Measurements from ENCODE around the gene TASOR2. TPM values are rescaled to one million over a fixed set of nuclear protein-coding genes. Genes with fewer than 3 reads are reported as not detected.

Gene TASOR2
- total RNA-seq, 1 donor from 2014 or later: 57.2 TPM

- H3K27me3 Mint-ChIP-seq (ENCODE audit: unreplicated experiment): peaks cover 5% of the 10 kb centered on the region
- H3K9me3 Mint-ChIP-seq (ENCODE audit: unreplicated experiment): no peaks in the 10 kb centered on the region
- H3K4me3 Mint-ChIP-seq (ENCODE audit: unreplicated experiment): peak within 1 kb of the TSS; percentile 96
- peaks cover 7% of the 10 kb centered on the region for H3K4me1 Mint-ChIP-seq (ENCODE audit: low read depth, unreplicated experiment)
- peak; percentile 69 for DNase-seq
- H3K27ac Mint-ChIP-seq (ENCODE audit: unreplicated experiment): peak within 1 kb of the TSS; percentile 31
- no peaks in the 10 kb centered on the region for H3K36me3 Mint-ChIP-seq (ENCODE audit: unreplicated experiment)
- TF ChIP-seq CTCF (IDR thresholded peaks at IDR 0.05; ENCODE audit: partially characterized antibody, unreplicated experiment): no peak
Measured at GRCh38 chr10:5666008-5666840, 18.4 kb upstream of the TASOR2 start, which contains the start of gene ASB13. TSS of gene ASB13 (minus strand) at chr10:5666595. CDS start at chr10:5666551, 44 bp downstream.

- Mint-ChIP-seq H3K36me3 (ENCODE audit: unreplicated experiment) (no peaks in the 10 kb centered on the region), H3K4me1 (ENCODE audit: low read depth, unreplicated experiment) (peaks cover 7% of the 10 kb centered on the region), H3K4me3 (ENCODE audit: unreplicated experiment) (peak overlapping the region; percentile 96), H3K27me3 (ENCODE audit: unreplicated experiment) (peaks cover 5% of the 10 kb centered on the region), H3K27ac (ENCODE audit: unreplicated experiment) (peak overlapping the region; percentile 31), H3K9me3 (ENCODE audit: unreplicated experiment) (no peaks in the 10 kb centered on the region)
- no peak for TF ChIP-seq CTCF (IDR thresholded peaks at IDR 0.05; ENCODE audit: partially characterized antibody, unreplicated experiment)
- DNase-seq: no peak
Measured at GRCh38 chr10:5666841-5667630, 17.6 kb upstream of the TASOR2 start.

- Mint-ChIP-seq H3K4me3 (ENCODE audit: unreplicated experiment) (no peak overlapping the region), H3K9me3 (ENCODE audit: unreplicated experiment) (no peaks in the 10 kb centered on the region), H3K27ac (ENCODE audit: unreplicated experiment) (no peak overlapping the region), H3K4me1 (ENCODE audit: low read depth, unreplicated experiment) (peaks cover 7% of the 10 kb centered on the region), H3K27me3 (ENCODE audit: unreplicated experiment) (peaks cover 5% of the 10 kb centered on the region), H3K36me3 (ENCODE audit: unreplicated experiment) (no peaks in the 10 kb centered on the region)
- no peak for TF ChIP-seq CTCF (IDR thresholded peaks at IDR 0.05; ENCODE audit: partially characterized antibody, unreplicated experiment)
- no peak for DNase-seq
Measured at GRCh38 chr10:5668429-5668828, 16.2 kb upstream of the TASOR2 start.

- Mint-ChIP-seq H3K36me3 (ENCODE audit: unreplicated experiment) (no peaks in the 10 kb centered on the region), H3K9me3 (ENCODE audit: unreplicated experiment) (no peaks in the 10 kb centered on the region), H3K27ac (ENCODE audit: unreplicated experiment) (no peak overlapping the region), H3K27me3 (ENCODE audit: unreplicated experiment) (peaks cover 5% of the 10 kb centered on the region), H3K4me1 (ENCODE audit: low read depth, unreplicated experiment) (no peaks in the 10 kb centered on the region), H3K4me3 (ENCODE audit: unreplicated experiment) (no peak overlapping the region)
- no peak for TF ChIP-seq CTCF (IDR thresholded peaks at IDR 0.05; ENCODE audit: partially characterized antibody, unreplicated experiment)
- DNase-seq: no peak
Measured at GRCh38 chr10:5669604-5670003, 15.0 kb upstream of the TASOR2 start.
